Measurements from ENCODE around the gene ACTR1B. TPM values are rescaled to one million over a fixed set of nuclear protein-coding genes. Genes with fewer than 3 reads are reported as not detected.
A peak's percentile ranks its signal among the peaks of the same experiment; 100 is the strongest.
"Not testable (repeated sequence)": the region's sequence is repeated elsewhere in the genome, so short reads cannot be mapped to it uniquely, and the experiment has no call there.

ACTR1B gene
- polyA plus RNA-seq (2013, experiment 1 of 2) = 29.7 TPM
- 29.4 TPM for polyA plus RNA-seq (2013, experiment 2 of 2)

- H2BK120ac ChIP-seq (ENCODE audit: low read depth, low read length) = peak within 1 kb of the TSS; percentile 96
- peak within 1 kb of the TSS; percentile 76 to 88 for H3K4me3 ChIP-seq (ENCODE audit: insufficient read depth in 1 of 2, low read depth in 1 of 2, low read length in 2 of 2)
- peak within 1 kb of the TSS; percentile 21 to 83 for H3K4ac ChIP-seq (ENCODE audit: low read depth in 1 of 2, low read length in 2 of 2)
- H4K91ac ChIP-seq (ENCODE audit: low read length) = peak within 1 kb of the TSS; percentile 52
- no peaks in the 10 kb centered on the region for H3K27me3 ChIP-seq (ENCODE audit: control insufficient read depth in 1 of 2, insufficient read depth in 1 of 2, low read length in 2 of 2)
- no peak within 1 kb of the TSS for H2AK5ac ChIP-seq (ENCODE audit: low read length, severe bottlenecking)
- peaks cover 12% of the 10 kb centered on the region for H3K79me1 ChIP-seq (replicated peaks; ENCODE audit: low read length, poor library complexity, severe bottlenecking)
- H2BK5ac ChIP-seq (ENCODE audit: low read depth, low read length, poor library complexity, severe bottlenecking) = peak within 1 kb of the TSS; percentile 95
- peak within 1 kb of the TSS; percentile 0 to 59 for H2BK12ac ChIP-seq (ENCODE audit: low read length in 2 of 2)
- H3K4me1 ChIP-seq (ENCODE audit: control insufficient read depth, insufficient read depth, low read depth, low read length) = peaks cover 26% of the 10 kb centered on the region
- no peaks in the 10 kb centered on the region for H3K9me3 ChIP-seq (ENCODE audit: control insufficient read depth, low read length)
- H4K8ac ChIP-seq (ENCODE audit: low read length) = peak within 1 kb of the TSS; percentile 82
- H3K36me3 ChIP-seq (ENCODE audit: control insufficient read depth in 1 of 2, insufficient read depth in 2 of 2, low read depth in 1 of 2, low read length in 2 of 2) = peaks cover 2 to 13% of the 10 kb centered on the region in 2 experiments
- under 1% methylated on average over 38 of the region's 60 CpGs for WGBS
- DNase-seq = peak; percentile 98
- peak within 1 kb of the TSS; percentile 64 for H2AFZ ChIP-seq (ENCODE audit: low read depth, low read length)
- peak within 1 kb of the TSS; percentile 98 for H3K27ac ChIP-seq (ENCODE audit: low read length, poor library complexity, severe bottlenecking)
- peak within 1 kb of the TSS; percentile 99 for H2BK15ac ChIP-seq (ENCODE audit: low read depth, poor library complexity, severe bottlenecking)
- peak within 1 kb of the TSS; percentile 80 for H3K4me2 ChIP-seq (ENCODE audit: low read length, poor library complexity, severe bottlenecking)
- H3K9ac ChIP-seq (ENCODE audit: low read length) = peak within 1 kb of the TSS; percentile 97
- H3K23ac ChIP-seq (ENCODE audit: low read length in 2 of 2) = no peak within 1 kb of the TSS
- H3K18ac ChIP-seq (ENCODE audit: low read depth in 1 of 2, low read length in 2 of 2) = peak within 1 kb of the TSS; percentile 75 to 82
- peak within 1 kb of the TSS in 1 of 2 experiments; percentile 2 for H3K14ac ChIP-seq (ENCODE audit: low read length in 2 of 2)
Measured at GRCh38 chr2:97663962-97664635, at the start of gene ACTR1B. Gene ACTR1B, minus strand, starts transcription at chr2:97664044. Its CDS starts 154 bp downstream, at chr2:97663890.

GRCh38 chr2:97712693-97713295 lies 49.0 kb upstream of the ACTR1B start:
- 81% methylated on average over 11 of the region's 11 CpGs for WGBS
- H3K27me3 ChIP-seq (ENCODE audit: control insufficient read depth in 1 of 2, insufficient read depth in 1 of 2, low read length in 2 of 2) = peaks cover 29 to 61% of the 10 kb centered on the region in 2 experiments
- H2BK12ac ChIP-seq (ENCODE audit: low read length in 2 of 2) = peak overlapping the region in 1 of 2 experiments; percentile 79
- no peak overlapping the region for H2BK120ac ChIP-seq (ENCODE audit: low read depth, low read length)
- no peak overlapping the region for H2AK5ac ChIP-seq (ENCODE audit: low read length, severe bottlenecking)
- H3K4me2 ChIP-seq (ENCODE audit: low read length, poor library complexity, severe bottlenecking) = no peak overlapping the region
- H3K18ac ChIP-seq (ENCODE audit: low read depth in 1 of 2, low read length in 2 of 2) = peak overlapping the region; percentile 56 to 72
- H4K91ac ChIP-seq (ENCODE audit: low read length) = peak overlapping the region; percentile 96
- no peak overlapping the region for H3K23ac ChIP-seq (ENCODE audit: low read length in 2 of 2)
- no peak overlapping the region for H3K9ac ChIP-seq (ENCODE audit: low read length)
- H3K4me1 ChIP-seq (ENCODE audit: control insufficient read depth, insufficient read depth, low read depth, low read length) = peaks cover 2% of the 10 kb centered on the region
- peak overlapping the region; percentile 96 for H4K8ac ChIP-seq (ENCODE audit: low read length)
- H3K79me1 ChIP-seq (replicated peaks; ENCODE audit: low read length, poor library complexity, severe bottlenecking) = no peaks in the 10 kb centered on the region
- H3K14ac ChIP-seq (ENCODE audit: low read length in 2 of 2) = peak overlapping the region in 1 of 2 experiments; percentile 31
- no peak overlapping the region for H3K27ac ChIP-seq (ENCODE audit: low read length, poor library complexity, severe bottlenecking)
- no peak for DNase-seq
- no peaks in the 10 kb centered on the region for H3K9me3 ChIP-seq (ENCODE audit: control insufficient read depth, low read length)
- peak overlapping the region; percentile 87 for H2AFZ ChIP-seq (ENCODE audit: low read depth, low read length)
- H3K4ac ChIP-seq (ENCODE audit: low read depth in 1 of 2, low read length in 2 of 2) = peak overlapping the region in 1 of 2 experiments; percentile 20
- H2BK5ac ChIP-seq (ENCODE audit: low read depth, low read length, poor library complexity, severe bottlenecking) = no peak overlapping the region
- no peaks in the 10 kb centered on the region for H3K36me3 ChIP-seq (ENCODE audit: control insufficient read depth in 1 of 2, insufficient read depth in 2 of 2, low read depth in 1 of 2, low read length in 2 of 2)
- no peak overlapping the region for H3K4me3 ChIP-seq (ENCODE audit: insufficient read depth in 1 of 2, low read depth in 1 of 2, low read length in 2 of 2)
- H2BK15ac ChIP-seq (ENCODE audit: low read depth, poor library complexity, severe bottlenecking) = peak overlapping the region; percentile 49

- not testable (repeated sequence) for H3K4ac ChIP-seq (ENCODE audit: low read depth in 1 of 2, low read length in 2 of 2)
Measured at GRCh38 chr2:97712175-97712574, 48.3 kb upstream of the ACTR1B start.

GRCh38 chr2:97711394-97711711 lies 47.5 kb upstream of the ACTR1B start:
- no peak overlapping the region for H3K4ac ChIP-seq (ENCODE audit: low read depth in 1 of 2, low read length in 2 of 2)
- H2AFZ ChIP-seq (ENCODE audit: low read depth, low read length) = no peak overlapping the region
- no peak overlapping the region for H3K4me2 ChIP-seq (ENCODE audit: low read length, poor library complexity, severe bottlenecking)
- H3K4me1 ChIP-seq (ENCODE audit: control insufficient read depth, insufficient read depth, low read depth, low read length) = peaks cover 3% of the 10 kb centered on the region
- no peak overlapping the region for H2BK12ac ChIP-seq (ENCODE audit: low read length in 2 of 2)
- H3K79me1 ChIP-seq (replicated peaks; ENCODE audit: low read length, poor library complexity, severe bottlenecking) = no peaks in the 10 kb centered on the region
- H3K36me3 ChIP-seq (ENCODE audit: control insufficient read depth in 1 of 2, insufficient read depth in 2 of 2, low read depth in 1 of 2, low read length in 2 of 2) = no peaks in the 10 kb centered on the region
- no peak overlapping the region for H3K23ac ChIP-seq (ENCODE audit: low read length in 2 of 2)
- no peak for DNase-seq
- no peak overlapping the region for H3K18ac ChIP-seq (ENCODE audit: low read depth in 1 of 2, low read length in 2 of 2)
- H3K14ac ChIP-seq (ENCODE audit: low read length in 2 of 2) = no peak overlapping the region
- H3K27ac ChIP-seq (ENCODE audit: low read length, poor library complexity, severe bottlenecking) = no peak overlapping the region
- H2BK5ac ChIP-seq (ENCODE audit: low read depth, low read length, poor library complexity, severe bottlenecking) = no peak overlapping the region
- no peak overlapping the region for H3K4me3 ChIP-seq (ENCODE audit: insufficient read depth in 1 of 2, low read depth in 1 of 2, low read length in 2 of 2)
- no peak overlapping the region for H3K9ac ChIP-seq (ENCODE audit: low read length)
- no peak overlapping the region for H4K91ac ChIP-seq (ENCODE audit: low read length)
- no peak overlapping the region for H2BK120ac ChIP-seq (ENCODE audit: low read depth, low read length)
- H2BK15ac ChIP-seq (ENCODE audit: low read depth, poor library complexity, severe bottlenecking) = peak overlapping the region; percentile 54
- 85% methylated on average over 5 of the region's 6 CpGs for WGBS
- peaks cover 30 to 54% of the 10 kb centered on the region in 2 experiments for H3K27me3 ChIP-seq (ENCODE audit: control insufficient read depth in 1 of 2, insufficient read depth in 1 of 2, low read length in 2 of 2)
- no peaks in the 10 kb centered on the region for H3K9me3 ChIP-seq (ENCODE audit: control insufficient read depth, low read length)
- H2AK5ac ChIP-seq (ENCODE audit: low read length, severe bottlenecking) = no peak overlapping the region
- no peak overlapping the region for H4K8ac ChIP-seq (ENCODE audit: low read length)

More at GRCh38 chr2:97712175-97712574, 48.3 kb upstream of the ACTR1B start:
- not testable (repeated sequence) for H4K8ac ChIP-seq (ENCODE audit: low read length); H2BK120ac ChIP-seq (ENCODE audit: low read depth, low read length); H2AFZ ChIP-seq (ENCODE audit: low read depth, low read length); DNase-seq; H2AK5ac ChIP-seq (ENCODE audit: low read length, severe bottlenecking); H3K4me2 ChIP-seq (ENCODE audit: low read length, poor library complexity, severe bottlenecking); H3K27ac ChIP-seq (ENCODE audit: low read length, poor library complexity, severe bottlenecking); H2BK5ac ChIP-seq (ENCODE audit: low read depth, low read length, poor library complexity, severe bottlenecking); H3K4me3 ChIP-seq (ENCODE audit: insufficient read depth in 1 of 2, low read depth in 1 of 2, low read length in 2 of 2); H3K23ac ChIP-seq (ENCODE audit: low read length in 2 of 2); H2BK15ac ChIP-seq (ENCODE audit: low read depth, poor library complexity, severe bottlenecking); H3K9ac ChIP-seq (ENCODE audit: low read length); H4K91ac ChIP-seq (ENCODE audit: low read length); H3K36me3 ChIP-seq (ENCODE audit: control insufficient read depth in 1 of 2, insufficient read depth in 2 of 2, low read depth in 1 of 2, low read length in 2 of 2); H2BK12ac ChIP-seq (ENCODE audit: low read length in 2 of 2); H3K4me1 ChIP-seq (ENCODE audit: control insufficient read depth, insufficient read depth, low read depth, low read length); H3K79me1 ChIP-seq (replicated peaks; ENCODE audit: low read length, poor library complexity, severe bottlenecking); H3K9me3 ChIP-seq (ENCODE audit: control insufficient read depth, low read length)
- H3K27me3 ChIP-seq (ENCODE audit: control insufficient read depth in 1 of 2, insufficient read depth in 1 of 2, low read length in 2 of 2) = peaks cover 31 to 60% of the 10 kb centered on the region in 2 experiments
- H3K18ac ChIP-seq (ENCODE audit: low read depth in 1 of 2, low read length in 2 of 2) = peak overlapping the region in 1 of 2 experiments; percentile 72
- 31% methylated on average over 9 of the region's 9 CpGs for WGBS
- H3K14ac ChIP-seq (ENCODE audit: low read length in 2 of 2) = peak overlapping the region in 1 of 2 experiments; percentile 31

Measured in mesenchymal stem cell (in vitro differentiated cells and primary cell).